GM12864 (cell line): ENCODE results near the gene TECPR1.
"Not testable (repeated sequence)": the region's sequence is repeated elsewhere in the genome, so short reads cannot be mapped to it uniquely, and the experiment has no call there.

Source experiments
- DNase-seq: peaks from one replicate; pipeline ENCODE4 v3.0.0-alpha.2; 2011; ENCODE audit warnings: low read depth
- H3K4me3 ChIP-seq: 2 replicates; pipeline ENCODE4 v1.5.1; 2011; ENCODE audit warnings: mild to moderate bottlenecking, low read depth, low read length, control low read depth
- TF ChIP-seq, protein P1 (sequence below): IDR thresholded peaks from 2 replicates; pipeline ENCODE4 v1.5.1; 2011; ENCODE audit warnings: low read depth, mild to moderate bottlenecking, moderate library complexity, low read length, control low read depth, inconsistent platforms; ENCODE audit errors: missing control alignments

Gene TECPR1

GRCh38 chr7:98225913-98226614, 26.0 kb downstream of the TECPR1 start:
- H3K4me3 ChIP-seq, result no peak overlapping the region
- TF ChIP-seq, protein P1, sequence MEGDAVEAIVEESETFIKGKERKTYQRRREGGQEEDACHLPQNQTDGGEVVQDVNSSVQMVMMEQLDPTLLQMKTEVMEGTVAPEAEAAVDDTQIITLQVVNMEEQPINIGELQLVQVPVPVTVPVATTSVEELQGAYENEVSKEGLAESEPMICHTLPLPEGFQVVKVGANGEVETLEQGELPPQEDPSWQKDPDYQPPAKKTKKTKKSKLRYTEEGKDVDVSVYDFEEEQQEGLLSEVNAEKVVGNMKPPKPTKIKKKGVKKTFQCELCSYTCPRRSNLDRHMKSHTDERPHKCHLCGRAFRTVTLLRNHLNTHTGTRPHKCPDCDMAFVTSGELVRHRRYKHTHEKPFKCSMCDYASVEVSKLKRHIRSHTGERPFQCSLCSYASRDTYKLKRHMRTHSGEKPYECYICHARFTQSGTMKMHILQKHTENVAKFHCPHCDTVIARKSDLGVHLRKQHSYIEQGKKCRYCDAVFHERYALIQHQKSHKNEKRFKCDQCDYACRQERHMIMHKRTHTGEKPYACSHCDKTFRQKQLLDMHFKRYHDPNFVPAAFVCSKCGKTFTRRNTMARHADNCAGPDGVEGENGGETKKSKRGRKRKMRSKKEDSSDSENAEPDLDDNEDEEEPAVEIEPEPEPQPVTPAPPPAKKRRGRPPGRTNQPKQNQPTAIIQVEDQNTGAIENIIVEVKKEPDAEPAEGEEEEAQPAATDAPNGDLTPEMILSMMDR, result no peak
- DNase-seq, result no peak

- H3K4me3 ChIP-seq, result no peak overlapping the region
- DNase-seq, result no peak
- TF ChIP-seq, protein P1, result no peak
Observed at GRCh38 chr7:98224701-98225181, 27.3 kb downstream of the TECPR1 start.

GRCh38 chr7:98223898-98224700, 27.9 kb downstream of the TECPR1 start:
- no peak overlapping the region for H3K4me3 ChIP-seq
- no peak for DNase-seq
- TF ChIP-seq, protein P1, result no peak

- no peak overlapping the region for H3K4me3 ChIP-seq
- DNase-seq, result no peak
- TF ChIP-seq, protein P1, result no peak
Observed at GRCh38 chr7:98223351-98223897, 28.6 kb downstream of the TECPR1 start.

DNA sequence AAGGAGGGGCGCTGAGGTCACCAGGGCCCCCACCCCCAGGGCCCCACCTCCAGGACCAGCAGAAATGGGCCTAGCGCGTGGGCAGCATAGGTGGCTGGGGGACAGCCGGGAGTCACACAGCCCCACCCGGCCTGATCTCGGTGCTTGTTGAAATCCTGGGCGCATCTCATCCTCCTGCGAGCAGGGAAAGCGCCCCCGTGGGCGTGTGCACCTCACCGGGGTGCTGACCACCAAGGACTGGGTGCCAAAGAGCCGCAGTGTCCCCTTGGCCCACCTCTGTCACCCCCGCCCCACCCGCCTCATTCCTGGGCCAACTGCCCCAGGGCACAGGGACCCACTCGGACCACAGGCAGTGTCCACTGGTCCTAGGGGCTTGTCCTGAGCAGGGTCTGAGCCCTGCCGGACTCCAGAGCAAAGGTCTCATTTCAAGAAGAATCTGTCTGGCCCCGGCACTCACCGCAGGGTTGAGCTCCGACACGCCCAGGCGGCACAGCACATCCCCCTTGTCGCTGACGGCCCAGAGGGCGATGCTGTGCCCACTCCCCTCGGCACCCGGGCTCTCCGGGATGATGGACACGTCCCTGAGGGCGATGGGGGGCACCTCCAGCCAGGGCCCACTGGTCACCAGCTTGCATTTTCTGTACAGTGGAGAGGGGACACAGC, 29.4 kb downstream of the TECPR1 start:
- H3K4me3 ChIP-seq, result no peak overlapping the region
- DNase-seq, result no peak
- TF ChIP-seq, protein P1, result no peak

- no peak for DNase-seq
- TF ChIP-seq, protein P1, result no peak
- H3K4me3 ChIP-seq, result no peak overlapping the region
Observed at GRCh38 chr7:98221611-98222532, 30.2 kb downstream of the TECPR1 start.

GRCh38 chr7:98219382-98219781, 32.6 kb downstream of the TECPR1 start:
- H3K4me3 ChIP-seq, DNase-seq: not testable (repeated sequence)
